HL-60 (cell line): ENCODE measurements around the gene TPX2.
A peak's percentile ranks its signal among the peaks of the same experiment; 100 is the strongest.
"Not testable (repeated sequence)": the region's sequence is repeated elsewhere in the genome, so short reads cannot be mapped to it uniquely, and the experiment has no call there.

Experiments
- DNase-seq, 2 experiments: peaks; one replicate each; pipeline ENCODE4 v3.0.0-alpha.2; 2010 to 2020; ENCODE audit warnings: low read depth in 1 of 2, low spot score in 1 of 2
- H3K27ac ChIP-seq: fragments of 250-450 bp; sonication (Bioruptor Pico); replicated peaks from 2 replicates; pipeline ENCODE4 v1.5.1; 2020; ENCODE audit warnings: mild to moderate bottlenecking, moderate library complexity
- H3K27me3 ChIP-seq: fragments of 250-450 bp; sonication (Bioruptor Pico); 2 replicates; pipeline ENCODE4 v1.5.1; 2021; ENCODE audit warnings: mild to moderate bottlenecking, moderate library complexity; ENCODE audit not compliant: insufficient read depth, poor library complexity, severe bottlenecking
- H3K4me3 ChIP-seq: replicated peaks from 2 replicates; pipeline ENCODE4 v1.5.1; 2011; ENCODE audit warnings: mild to moderate bottlenecking, control low read depth, low read length; ENCODE audit not compliant: insufficient read depth
- GABPA ChIP-seq: IDR thresholded peaks from 2 replicates; pipeline ENCODE4 v1.6.1; 2012; ENCODE audit warnings: low read depth
- POLR2AphosphoS5 ChIP-seq: IDR thresholded peaks from 2 replicates; pipeline ENCODE4 v1.6.1; 2012; ENCODE audit warnings: low read depth
- REST ChIP-seq: IDR thresholded peaks from 2 replicates; pipeline ENCODE4 v1.6.1; 2012; ENCODE audit warnings: low read depth; ENCODE audit not compliant: insufficient replicate concordance
- SPI1 ChIP-seq: IDR thresholded peaks from 2 replicates; pipeline ENCODE4 v1.6.1; 2012; ENCODE audit warnings: low read depth, mild to moderate bottlenecking, borderline replicate concordance
- TF ChIP-seq, protein P1 (sequence below): IDR thresholded peaks from one replicate; pipeline ENCODE4 v1.5.1; 2011; ENCODE audit warnings: low read length, control low read depth, inconsistent platforms; ENCODE audit not compliant: insufficient read depth

Gene TPX2

DNA sequence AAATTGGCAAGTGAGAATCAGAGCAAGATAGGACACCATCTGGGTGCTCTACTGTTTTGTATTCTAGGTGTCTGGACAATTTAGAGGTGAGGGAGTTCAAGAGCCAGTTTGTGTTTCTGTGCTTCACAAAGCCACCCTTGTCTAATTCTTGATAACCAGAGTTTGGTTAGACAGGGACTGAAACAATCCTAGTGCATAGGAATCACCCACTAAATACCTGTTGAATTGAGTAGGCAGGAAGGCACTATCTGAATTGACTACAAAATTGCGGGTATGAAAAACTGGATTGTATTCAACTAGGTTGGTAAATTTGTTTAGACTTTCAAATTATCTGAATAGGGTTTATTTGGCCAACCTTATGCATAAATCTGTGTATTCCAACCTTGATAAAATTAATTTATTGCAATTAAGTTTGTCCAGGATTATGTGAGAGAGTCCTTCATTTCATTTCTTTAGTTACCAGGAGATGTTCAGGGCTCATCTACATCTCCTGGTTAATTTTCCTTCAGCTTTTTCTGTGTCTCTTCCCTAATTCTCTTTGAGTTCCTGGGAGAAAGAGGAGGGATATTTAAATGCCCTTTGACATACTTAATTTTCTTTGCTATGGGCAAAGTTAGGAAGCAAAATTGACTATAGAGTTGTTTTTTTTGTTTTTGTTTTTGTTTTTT, 1.7 kb downstream of the TPX2 start:
- H3K27ac ChIP-seq: no peak overlapping the region; the same call in 1 of the 2 replicates
- TF ChIP-seq SPI1 (no peak), REST (no peak), GABPA (no peak)
- TF ChIP-seq, protein P1, sequence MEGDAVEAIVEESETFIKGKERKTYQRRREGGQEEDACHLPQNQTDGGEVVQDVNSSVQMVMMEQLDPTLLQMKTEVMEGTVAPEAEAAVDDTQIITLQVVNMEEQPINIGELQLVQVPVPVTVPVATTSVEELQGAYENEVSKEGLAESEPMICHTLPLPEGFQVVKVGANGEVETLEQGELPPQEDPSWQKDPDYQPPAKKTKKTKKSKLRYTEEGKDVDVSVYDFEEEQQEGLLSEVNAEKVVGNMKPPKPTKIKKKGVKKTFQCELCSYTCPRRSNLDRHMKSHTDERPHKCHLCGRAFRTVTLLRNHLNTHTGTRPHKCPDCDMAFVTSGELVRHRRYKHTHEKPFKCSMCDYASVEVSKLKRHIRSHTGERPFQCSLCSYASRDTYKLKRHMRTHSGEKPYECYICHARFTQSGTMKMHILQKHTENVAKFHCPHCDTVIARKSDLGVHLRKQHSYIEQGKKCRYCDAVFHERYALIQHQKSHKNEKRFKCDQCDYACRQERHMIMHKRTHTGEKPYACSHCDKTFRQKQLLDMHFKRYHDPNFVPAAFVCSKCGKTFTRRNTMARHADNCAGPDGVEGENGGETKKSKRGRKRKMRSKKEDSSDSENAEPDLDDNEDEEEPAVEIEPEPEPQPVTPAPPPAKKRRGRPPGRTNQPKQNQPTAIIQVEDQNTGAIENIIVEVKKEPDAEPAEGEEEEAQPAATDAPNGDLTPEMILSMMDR: no peak
- no peak for DNase-seq
- no peaks in the 10 kb centered on the region for H3K27me3 ChIP-seq
- H3K4me3 ChIP-seq: peak overlapping the region; percentile 85

GRCh38 chr20:31746068-31746878, 7.2 kb downstream of the TPX2 start:
- H3K27me3 ChIP-seq: no peaks in the 10 kb centered on the region
- no peak for TF ChIP-seq GABPA
- TF ChIP-seq SPI1: no peak
- no peak for TF ChIP-seq REST
- TF ChIP-seq, protein P1: no peak
- no peak for TF ChIP-seq POLR2AphosphoS5
- H3K27ac ChIP-seq: no peak overlapping the region
- no peak for DNase-seq
- H3K4me3 ChIP-seq: no peak overlapping the region

GRCh38 chr20:31747028-31747427, 7.9 kb downstream of the TPX2 start:
- DNase-seq, H3K27ac ChIP-seq, H3K4me3 ChIP-seq, H3K27me3 ChIP-seq: not testable (repeated sequence)

DNA sequence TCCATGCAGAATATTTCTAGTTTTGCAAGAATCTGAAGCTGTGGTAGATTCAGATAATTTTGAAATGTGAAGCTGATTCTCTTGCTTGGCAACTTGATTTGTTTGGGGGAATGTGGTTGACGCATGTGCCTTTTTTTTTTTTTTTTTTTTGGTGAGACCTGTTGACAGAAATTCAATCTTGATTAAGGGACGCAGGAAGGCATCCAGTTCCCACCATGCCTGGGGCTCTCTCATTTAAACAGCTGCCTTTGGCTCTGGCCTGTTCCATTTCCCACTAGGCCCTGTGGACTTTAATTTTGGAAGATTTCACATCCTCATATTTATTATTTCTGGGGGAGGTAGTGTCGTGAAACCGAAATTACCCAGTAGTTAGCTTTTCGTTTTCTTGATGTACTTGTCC, 8.6 kb downstream of the TPX2 start:
- no peak for TF ChIP-seq POLR2AphosphoS5
- TF ChIP-seq, protein P1: no peak
- no peak for TF ChIP-seq REST
- TF ChIP-seq SPI1: no peak
- TF ChIP-seq GABPA: no peak
- Histone ChIP-seq H3K27me3 (no peaks in the 10 kb centered on the region), H3K27ac (no peak overlapping the region), H3K4me3 (no peak overlapping the region)
- no peak for DNase-seq
